ENCODE measurements around the gene SPRR2G.
"Not testable (repeated sequence)": the region's sequence is repeated elsewhere in the genome, so short reads cannot be mapped to it uniquely, and the experiment has no call there.

DNA sequence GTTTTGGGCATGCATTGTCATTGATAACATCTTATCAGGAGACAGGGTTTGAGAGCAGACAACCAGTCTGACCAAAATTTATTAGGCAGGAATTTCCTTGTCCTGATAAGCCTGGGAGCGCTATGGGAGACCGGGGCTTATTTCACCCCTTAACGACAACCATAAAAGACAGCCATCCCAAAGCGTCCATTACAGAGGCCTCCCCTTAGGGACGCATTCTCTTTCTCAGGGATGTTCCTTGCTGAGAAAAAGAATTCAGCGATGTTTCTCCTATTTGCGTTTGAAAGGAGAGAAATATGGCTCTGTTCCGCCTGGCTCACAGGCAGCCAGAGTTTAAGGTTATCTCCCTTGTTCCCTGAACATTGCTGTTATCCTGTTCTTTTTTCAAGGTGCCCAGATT, 26.9 kb downstream of the SPRR2G start:
- not testable (repeated sequence) for TF ChIP-seq TEAD4 (IDR thresholded peaks at IDR 0.05; ENCODE audit: borderline replicate concordance, insufficient read depth); POLR2AphosphoS5 (IDR thresholded peaks at IDR 0.05; ENCODE audit: low read depth, low read length); EP300 (IDR thresholded peaks at IDR 0.05; ENCODE audit: borderline replicate concordance in 1 of 2, low read depth in 1 of 2, low read length in 1 of 2); MXI1 (IDR thresholded peaks at IDR 0.05; ENCODE audit: low read depth, low read length); SMC3 (IDR thresholded peaks at IDR 0.05; ENCODE audit: low read depth, low read length); NRF1 (IDR thresholded peaks at IDR 0.05; ENCODE audit: low read depth, low read length)
- TF ChIP-seq, protein P1, sequence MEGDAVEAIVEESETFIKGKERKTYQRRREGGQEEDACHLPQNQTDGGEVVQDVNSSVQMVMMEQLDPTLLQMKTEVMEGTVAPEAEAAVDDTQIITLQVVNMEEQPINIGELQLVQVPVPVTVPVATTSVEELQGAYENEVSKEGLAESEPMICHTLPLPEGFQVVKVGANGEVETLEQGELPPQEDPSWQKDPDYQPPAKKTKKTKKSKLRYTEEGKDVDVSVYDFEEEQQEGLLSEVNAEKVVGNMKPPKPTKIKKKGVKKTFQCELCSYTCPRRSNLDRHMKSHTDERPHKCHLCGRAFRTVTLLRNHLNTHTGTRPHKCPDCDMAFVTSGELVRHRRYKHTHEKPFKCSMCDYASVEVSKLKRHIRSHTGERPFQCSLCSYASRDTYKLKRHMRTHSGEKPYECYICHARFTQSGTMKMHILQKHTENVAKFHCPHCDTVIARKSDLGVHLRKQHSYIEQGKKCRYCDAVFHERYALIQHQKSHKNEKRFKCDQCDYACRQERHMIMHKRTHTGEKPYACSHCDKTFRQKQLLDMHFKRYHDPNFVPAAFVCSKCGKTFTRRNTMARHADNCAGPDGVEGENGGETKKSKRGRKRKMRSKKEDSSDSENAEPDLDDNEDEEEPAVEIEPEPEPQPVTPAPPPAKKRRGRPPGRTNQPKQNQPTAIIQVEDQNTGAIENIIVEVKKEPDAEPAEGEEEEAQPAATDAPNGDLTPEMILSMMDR (IDR thresholded peaks at IDR 0.05): not testable (repeated sequence)
- TF ChIP-seq, protein P2, sequence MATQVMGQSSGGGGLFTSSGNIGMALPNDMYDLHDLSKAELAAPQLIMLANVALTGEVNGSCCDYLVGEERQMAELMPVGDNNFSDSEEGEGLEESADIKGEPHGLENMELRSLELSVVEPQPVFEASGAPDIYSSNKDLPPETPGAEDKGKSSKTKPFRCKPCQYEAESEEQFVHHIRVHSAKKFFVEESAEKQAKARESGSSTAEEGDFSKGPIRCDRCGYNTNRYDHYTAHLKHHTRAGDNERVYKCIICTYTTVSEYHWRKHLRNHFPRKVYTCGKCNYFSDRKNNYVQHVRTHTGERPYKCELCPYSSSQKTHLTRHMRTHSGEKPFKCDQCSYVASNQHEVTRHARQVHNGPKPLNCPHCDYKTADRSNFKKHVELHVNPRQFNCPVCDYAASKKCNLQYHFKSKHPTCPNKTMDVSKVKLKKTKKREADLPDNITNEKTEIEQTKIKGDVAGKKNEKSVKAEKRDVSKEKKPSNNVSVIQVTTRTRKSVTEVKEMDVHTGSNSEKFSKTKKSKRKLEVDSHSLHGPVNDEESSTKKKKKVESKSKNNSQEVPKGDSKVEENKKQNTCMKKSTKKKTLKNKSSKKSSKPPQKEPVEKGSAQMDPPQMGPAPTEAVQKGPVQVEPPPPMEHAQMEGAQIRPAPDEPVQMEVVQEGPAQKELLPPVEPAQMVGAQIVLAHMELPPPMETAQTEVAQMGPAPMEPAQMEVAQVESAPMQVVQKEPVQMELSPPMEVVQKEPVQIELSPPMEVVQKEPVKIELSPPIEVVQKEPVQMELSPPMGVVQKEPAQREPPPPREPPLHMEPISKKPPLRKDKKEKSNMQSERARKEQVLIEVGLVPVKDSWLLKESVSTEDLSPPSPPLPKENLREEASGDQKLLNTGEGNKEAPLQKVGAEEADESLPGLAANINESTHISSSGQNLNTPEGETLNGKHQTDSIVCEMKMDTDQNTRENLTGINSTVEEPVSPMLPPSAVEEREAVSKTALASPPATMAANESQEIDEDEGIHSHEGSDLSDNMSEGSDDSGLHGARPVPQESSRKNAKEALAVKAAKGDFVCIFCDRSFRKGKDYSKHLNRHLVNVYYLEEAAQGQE (IDR thresholded peaks at IDR 0.05; ENCODE audit: low read depth, low read length): not testable (repeated sequence)
- TF ChIP-seq, protein P3, sequence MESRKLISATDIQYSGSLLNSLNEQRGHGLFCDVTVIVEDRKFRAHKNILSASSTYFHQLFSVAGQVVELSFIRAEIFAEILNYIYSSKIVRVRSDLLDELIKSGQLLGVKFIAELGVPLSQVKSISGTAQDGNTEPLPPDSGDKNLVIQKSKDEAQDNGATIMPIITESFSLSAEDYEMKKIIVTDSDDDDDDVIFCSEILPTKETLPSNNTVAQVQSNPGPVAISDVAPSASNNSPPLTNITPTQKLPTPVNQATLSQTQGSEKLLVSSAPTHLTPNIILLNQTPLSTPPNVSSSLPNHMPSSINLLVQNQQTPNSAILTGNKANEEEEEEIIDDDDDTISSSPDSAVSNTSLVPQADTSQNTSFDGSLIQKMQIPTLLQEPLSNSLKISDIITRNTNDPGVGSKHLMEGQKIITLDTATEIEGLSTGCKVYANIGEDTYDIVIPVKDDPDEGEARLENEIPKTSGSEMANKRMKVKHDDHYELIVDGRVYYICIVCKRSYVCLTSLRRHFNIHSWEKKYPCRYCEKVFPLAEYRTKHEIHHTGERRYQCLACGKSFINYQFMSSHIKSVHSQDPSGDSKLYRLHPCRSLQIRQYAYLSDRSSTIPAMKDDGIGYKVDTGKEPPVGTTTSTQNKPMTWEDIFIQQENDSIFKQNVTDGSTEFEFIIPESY (IDR thresholded peaks at IDR 0.05; ENCODE audit: borderline replicate concordance, low read depth): not testable (repeated sequence)
